CD4-positive, alpha-beta T cell (primary cell): ENCODE results near the gene DGCR6. TPM values are rescaled to one million over a fixed set of nuclear protein-coding genes. Genes with fewer than 3 reads are reported as not detected.
"Not testable (repeated sequence)": the region's sequence is repeated elsewhere in the genome, so short reads cannot be mapped to it uniquely, and the experiment has no call there.

Experiments used
- ATAC-seq: fragments of 200-7000 bp; cut with Tn5 transposase; one replicate; pipeline ENCODE4 v1.10.0; 2022; ENCODE audit warnings: mild to moderate bottlenecking; ENCODE audit not compliant: poor library complexity
- CTCF ChIA-PET: fragments of 350-600 bp; sonication (Branson Sonifier 250); formaldehyde crosslinking; loops from one replicate; lab custom pipeline; 2021; ENCODE audit warnings: antibody characterized with exemption, inconsistent platforms; lab: Charles Lee
- POLR2A ChIA-PET: fragments of 350-600 bp; sonication (Branson Sonifier 250); formaldehyde crosslinking; loops from one replicate; lab custom pipeline; 2021; ENCODE audit warnings: antibody characterized with exemption, inconsistent platforms; lab: Charles Lee
- DNase-seq, 14 experiments: peaks; one replicate each; pipeline ENCODE4 v3.0.0-alpha.2; 2013 to 2020; ENCODE audit warnings: mixed read lengths in 2 of 14
- H3K27ac ChIP-seq, 2 donors: one replicate each; pipeline versions ENCODE4 v1.5.1 to v1.7.0; 2013; ENCODE audit warnings: low read length in 2 of 2, low read depth in 1 of 2, mild to moderate bottlenecking in 1 of 2
- H3K27me3 ChIP-seq, 2 experiments: 1 replicate in 1 of 2; 2 replicates in 1 of 2; pipeline versions ENCODE4 v1.6.1 to v1.7.0; 2013; ENCODE audit warnings: low read length in 2 of 2, control low read depth in 1 of 2, mild to moderate bottlenecking in 1 of 2, moderate library complexity in 1 of 2; ENCODE audit not compliant: insufficient read depth in 2 of 2, control insufficient read depth in 1 of 2
- H3K36me3 ChIP-seq: one replicate; pipeline ENCODE4 v1.6.1; 2013; ENCODE audit warnings: low read length, control low read depth; ENCODE audit not compliant: insufficient read depth
- H3K4me1 ChIP-seq: one replicate; pipeline ENCODE4 v1.6.1; 2013; ENCODE audit warnings: low read length, control low read depth; ENCODE audit not compliant: insufficient read depth
- H3K4me3 ChIP-seq: one replicate; pipeline ENCODE4 v1.5.1; 2013; ENCODE audit warnings: mild to moderate bottlenecking, low read length, moderate library complexity
- H3K9me3 ChIP-seq, 2 experiments: 1 replicate in 1 of 2; 2 replicates in 1 of 2; pipeline versions ENCODE4 v1.6.1 to v1.7.0; 2013; ENCODE audit warnings: low read length in 2 of 2, mild to moderate bottlenecking in 2 of 2, control low read depth in 1 of 2, moderate library complexity in 1 of 2; ENCODE audit not compliant: control insufficient read depth in 1 of 2, insufficient read depth in 1 of 2
- H3K27ac Mint-ChIP-seq: one replicate; pipeline ENCODE4 v1.8.0; 2020; ENCODE audit warnings: mixed read lengths
- H3K27me3 Mint-ChIP-seq: one replicate; pipeline ENCODE4 v1.8.0; 2021; ENCODE audit warnings: mixed read lengths
- H3K36me3 Mint-ChIP-seq: one replicate; pipeline ENCODE4 v1.8.0; 2021; ENCODE audit warnings: low read depth, mixed read lengths
- H3K4me1 Mint-ChIP-seq: one replicate; pipeline ENCODE4 v1.8.0; 2021; ENCODE audit warnings: low read depth, mixed read lengths
- H3K4me3 Mint-ChIP-seq: one replicate; pipeline ENCODE4 v1.8.0; 2020; ENCODE audit warnings: mild to moderate bottlenecking, mixed read lengths
- H3K9me3 Mint-ChIP-seq: one replicate; pipeline ENCODE4 v1.8.0; 2020; ENCODE audit warnings: mixed read lengths
- CTCF ChIP-seq: fragments of 200-600 bp; IDR thresholded peaks from one replicate; pipeline ENCODE4 v1.8.0; 2022; ENCODE audit warnings: antibody characterized with exemption, mild to moderate bottlenecking
- intact Hi-C, 2 experiments: fragments of 100-400 bp; cut with DNase I in 1 of 2; cut with micrococcal nuclease in 1 of 2; formaldehyde crosslinking; loops; one replicate each; pipeline versions ENCODE4 v1.15.1 to v1.9.0; 2023 to 2025; cut with DNase I, micrococcal nuclease
- total RNA-seq, 174 experiments: library from RNA in 2 of 174; stranded (reverse) in 2 of 174; gene quantifications; one replicate each; pipeline ENCODE4 v1.2.3 and lab custom pipeline; 2021 to 2026

The DGCR6 gene
- total RNA-seq, 2 experiments from 2014 or later, result 14.6 to 15.3 TPM

- H3K9me3 ChIP-seq, H3K4me3 Mint-ChIP-seq, H3K27me3 ChIP-seq, H3K27me3 Mint-ChIP-seq, H3K27ac ChIP-seq, H3K36me3 ChIP-seq, H3K4me3 ChIP-seq, intact Hi-C loops, CTCF ChIA-PET, POLR2A ChIA-PET, H3K4me1 ChIP-seq, H3K27ac Mint-ChIP-seq, H3K36me3 Mint-ChIP-seq, H3K4me1 Mint-ChIP-seq, H3K9me3 Mint-ChIP-seq: not testable (repeated sequence)
- peak; percentile 19 for TF ChIP-seq CTCF
- DNase-seq (peak; percentile 11 to 68 (median 42)), ATAC-seq (peak; percentile 65)
Measured at GRCh38 chr22:18954303-18954989, 48.3 kb downstream of the DGCR6 start.

DNA sequence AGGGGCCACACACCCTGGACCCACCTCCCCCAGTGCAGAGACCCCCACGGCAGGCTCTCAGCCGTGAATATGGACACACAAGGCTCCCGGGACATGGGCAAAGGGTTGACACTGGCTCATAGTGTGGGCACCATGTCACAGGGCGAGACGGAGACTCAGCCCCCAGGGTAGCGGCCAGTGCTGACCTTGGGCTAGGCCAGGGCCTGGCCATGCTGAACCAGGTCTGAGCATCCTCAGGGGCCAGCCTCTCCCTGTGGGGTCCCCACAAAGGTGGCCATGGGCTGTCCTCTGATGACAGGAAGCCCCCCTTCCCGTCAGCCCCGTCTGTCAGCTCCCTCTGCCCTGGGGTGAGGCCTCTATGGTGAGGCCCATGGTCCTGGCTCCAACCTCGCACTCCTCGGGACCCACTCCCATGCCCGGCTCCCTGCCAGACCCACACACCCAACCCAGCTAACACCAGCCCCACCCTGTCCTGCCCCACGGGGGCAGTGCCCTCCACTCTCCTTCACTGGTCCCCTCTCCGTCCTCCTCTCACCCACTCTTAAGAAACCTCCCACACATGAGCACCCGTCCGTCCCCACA is 49.0 kb downstream of the DGCR6 start:
- Histone ChIP-seq H3K9me3 (no peaks in the 10 kb centered on the region), H3K4me1 (no peaks in the 10 kb centered on the region), H3K4me3 (no peak overlapping the region), H3K36me3 (no peaks in the 10 kb centered on the region), H3K27ac (no peak overlapping the region), H3K27me3 (no peaks in the 10 kb centered on the region)
- ChIA-PET CTCF (no interaction called here), POLR2A (no interaction called here)
- intact Hi-C loops, result no loop called here
- H3K27ac Mint-ChIP-seq, result no peak overlapping the region
- DNase-seq (peak in 1 of 14 experiments; percentile 31), ATAC-seq (no peak)
- no peaks in the 10 kb centered on the region for H3K36me3 Mint-ChIP-seq
- TF ChIP-seq CTCF, result no peak
- H3K4me3 Mint-ChIP-seq, result no peak overlapping the region
- H3K27me3 Mint-ChIP-seq, result no peaks in the 10 kb centered on the region
- no peaks in the 10 kb centered on the region for H3K9me3 Mint-ChIP-seq
- no peaks in the 10 kb centered on the region for H3K4me1 Mint-ChIP-seq

- Mint-ChIP-seq H3K36me3 (no peaks in the 10 kb centered on the region), H3K9me3 (no peaks in the 10 kb centered on the region), H3K27me3 (no peaks in the 10 kb centered on the region), H3K4me1 (no peaks in the 10 kb centered on the region), H3K27ac (no peak overlapping the region), H3K4me3 (no peak overlapping the region)
- ChIA-PET CTCF (no interaction called here), POLR2A (no interaction called here)
- TF ChIP-seq CTCF, result no peak
- no peak overlapping the region for H3K4me3 ChIP-seq
- H3K27me3 ChIP-seq, result no peaks in the 10 kb centered on the region
- no peaks in the 10 kb centered on the region for H3K36me3 ChIP-seq
- ATAC-seq, result no peak
- no peaks in the 10 kb centered on the region for H3K9me3 ChIP-seq
- H3K4me1 ChIP-seq, result no peaks in the 10 kb centered on the region
- no peak overlapping the region for H3K27ac ChIP-seq
- intact Hi-C loops, result no loop called here
- peak in 1 of 14 experiments; percentile 28 for DNase-seq
Measured at GRCh38 chr22:18955696-18956095, 49.6 kb downstream of the DGCR6 start.

GRCh38 chr22:18956121-18956895 is 50.2 kb downstream of the DGCR6 start:
- H3K27me3 ChIP-seq, intact Hi-C loops, DNase-seq, POLR2A ChIA-PET, H3K36me3 Mint-ChIP-seq, H3K9me3 Mint-ChIP-seq, ATAC-seq, CTCF ChIA-PET, H3K4me3 ChIP-seq, H3K27me3 Mint-ChIP-seq, H3K36me3 ChIP-seq, H3K4me3 Mint-ChIP-seq, H3K27ac Mint-ChIP-seq, H3K9me3 ChIP-seq, H3K27ac ChIP-seq, H3K4me1 Mint-ChIP-seq, H3K4me1 ChIP-seq: not testable (repeated sequence)

- ATAC-seq, result not testable (repeated sequence)
Measured at GRCh38 chr22:18956956-18957355, 50.8 kb downstream of the DGCR6 start.

More at GRCh38 chr22:18956956-18957355, 50.8 kb downstream of the DGCR6 start:
- H3K4me1 ChIP-seq, CTCF ChIA-PET, H3K27ac Mint-ChIP-seq, H3K36me3 ChIP-seq, H3K27me3 Mint-ChIP-seq, DNase-seq, H3K27ac ChIP-seq, H3K4me3 Mint-ChIP-seq, H3K27me3 ChIP-seq, POLR2A ChIA-PET, intact Hi-C loops, H3K9me3 ChIP-seq, H3K4me3 ChIP-seq, H3K36me3 Mint-ChIP-seq, H3K9me3 Mint-ChIP-seq, H3K4me1 Mint-ChIP-seq: not testable (repeated sequence)
